ENCODE data around the gene ZGPAT. TPM values are rescaled to one million over a fixed set of nuclear protein-coding genes. Genes with fewer than 3 reads are reported as not detected.
A peak's percentile ranks its signal among the peaks of the same experiment; 100 is the strongest.

The ZGPAT gene
- total and polyA plus RNA-seq, 2 donors, result 16.5 to 66.6 TPM

DNA sequence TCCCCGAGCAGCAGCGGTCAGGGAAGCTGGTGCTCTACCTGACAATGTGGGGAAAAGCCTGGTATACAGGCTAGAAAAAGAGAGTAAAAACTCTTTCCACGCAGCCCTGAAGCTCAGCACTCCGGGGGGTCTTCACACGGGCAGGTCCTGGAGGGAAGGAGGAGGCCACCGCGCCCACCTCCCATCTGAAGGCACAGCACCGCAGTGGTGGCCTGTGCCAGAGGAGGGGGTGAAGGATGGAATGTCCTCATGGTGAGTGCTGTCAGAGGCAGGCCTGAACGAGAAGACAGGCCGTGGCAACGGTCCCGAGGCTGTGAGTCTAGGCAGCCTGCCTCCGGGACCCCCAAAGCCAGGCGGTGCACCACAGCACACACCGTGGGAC lies 37.6 kb downstream of the ZGPAT start:
- Histone ChIP-seq H3K4me3 (ENCODE audit: low read length in 2 of 2) (no peak overlapping the region), H3K4me1 (ENCODE audit: control insufficient read depth in 2 of 2, insufficient read depth in 2 of 2, low read length in 2 of 2) (peaks cover 7 to 27% of the 10 kb centered on the region in 2 donors), H3K9me3 (ENCODE audit: control insufficient read depth in 2 of 2, insufficient read depth in 1 of 2, low read length in 1 of 2) (peaks cover 0 to 4% of the 10 kb centered on the region in 2 donors), H3K27ac (ENCODE audit: low read depth in 1 of 2, low read length in 1 of 2) (peak overlapping the region in 1 of 2 donors; percentile 18), H3K27me3 (ENCODE audit: control insufficient read depth in 2 of 2, insufficient read depth in 1 of 2, low read length in 1 of 2) (peaks cover 0 to 7% of the 10 kb centered on the region in 2 donors), H3K36me3 (ENCODE audit: control insufficient read depth in 2 of 2, insufficient read depth in 2 of 2, low read length in 1 of 2) (peaks cover 28 to 37% of the 10 kb centered on the region in 2 donors)
- 92% methylated on average over 15 of the region's 15 CpGs for WGBS
- DNase-seq (ENCODE audit: low read depth in 6 of 9, low spot score in 9 of 9), result no peak

DNA sequence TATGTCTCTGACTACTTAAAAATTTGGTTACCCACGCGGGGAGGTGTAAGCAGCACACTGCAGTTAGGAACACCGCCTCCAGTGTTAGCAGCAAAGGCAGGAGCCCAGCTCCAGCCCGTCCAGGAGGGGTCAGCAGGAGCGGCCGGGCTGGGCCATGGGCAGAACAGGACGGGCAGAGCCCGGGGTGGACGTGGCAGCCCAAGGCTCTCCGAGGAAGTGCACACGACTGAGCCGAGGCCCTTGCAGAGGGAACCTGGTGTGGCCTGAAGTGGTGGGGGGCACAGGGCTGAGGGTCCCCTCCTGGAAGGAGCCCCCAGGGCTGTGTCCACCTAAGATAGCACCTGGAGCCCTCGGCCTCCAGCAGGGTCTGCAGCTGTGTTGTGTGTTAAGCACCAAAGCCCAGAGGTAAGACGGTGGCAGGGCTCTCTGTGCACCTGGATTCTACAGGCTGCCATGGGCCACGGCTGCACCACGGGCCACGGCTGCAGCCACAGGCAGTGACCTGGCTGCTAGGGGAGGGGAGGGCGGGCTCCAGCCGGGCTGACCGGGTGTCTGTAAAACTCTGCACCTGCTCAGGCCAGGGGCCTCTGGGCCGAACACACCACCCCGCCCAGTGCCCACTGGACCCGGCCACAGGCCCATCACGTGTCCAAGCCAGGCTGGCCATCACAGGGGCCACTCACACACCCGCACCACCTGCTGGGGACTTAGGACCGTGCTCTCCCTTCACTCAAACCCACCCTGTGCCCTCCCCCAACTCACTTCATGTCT lies 38.3 kb downstream of the ZGPAT start:
- Histone ChIP-seq H3K27ac (ENCODE audit: low read depth in 1 of 2, low read length in 1 of 2) (no peak overlapping the region), H3K9me3 (ENCODE audit: control insufficient read depth in 2 of 2, insufficient read depth in 1 of 2, low read length in 1 of 2) (peaks cover 0 to 4% of the 10 kb centered on the region in 2 donors), H3K4me3 (ENCODE audit: low read length in 2 of 2) (no peak overlapping the region), H3K27me3 (ENCODE audit: control insufficient read depth in 2 of 2, insufficient read depth in 1 of 2, low read length in 1 of 2) (no peaks in the 10 kb centered on the region), H3K36me3 (ENCODE audit: control insufficient read depth in 2 of 2, insufficient read depth in 2 of 2, low read length in 1 of 2) (peaks cover 25 to 30% of the 10 kb centered on the region in 2 donors), H3K4me1 (ENCODE audit: control insufficient read depth in 2 of 2, insufficient read depth in 2 of 2, low read length in 2 of 2) (peaks cover 3 to 27% of the 10 kb centered on the region in 2 donors)
- 96% methylated on average over 26 of the region's 26 CpGs for WGBS
- DNase-seq (ENCODE audit: low read depth in 6 of 9, low spot score in 9 of 9), result no peak

DNA sequence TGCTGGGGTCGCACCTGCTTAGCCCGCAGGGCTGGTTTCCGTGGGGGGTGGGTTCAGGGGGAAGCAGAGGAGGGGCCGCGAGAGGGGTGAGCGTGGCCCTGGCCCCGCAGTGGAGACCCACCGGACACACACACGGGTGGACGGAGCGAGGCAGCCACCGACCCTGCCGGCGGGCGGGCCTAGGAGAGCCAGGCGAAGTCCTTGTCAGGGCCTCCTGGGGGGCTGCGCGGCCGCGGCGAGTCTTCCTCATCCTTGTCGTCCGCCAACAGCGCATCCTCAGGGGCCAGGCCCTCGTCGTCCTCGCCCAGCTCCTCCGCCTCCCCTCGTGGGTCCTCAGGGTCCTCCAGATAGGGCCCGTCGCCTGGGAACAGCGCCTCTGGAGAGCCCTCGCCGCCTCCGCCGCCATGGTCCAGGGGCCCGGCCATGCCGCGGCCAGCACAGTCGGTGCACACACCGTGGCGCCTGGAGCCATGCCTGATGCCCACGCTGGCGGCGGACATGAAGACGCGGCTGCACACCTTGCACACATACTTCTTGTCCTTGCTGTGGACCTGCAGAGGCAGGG lies 39.0 kb downstream of the ZGPAT start:
- 98% methylated on average over 47 of the region's 47 CpGs for WGBS
- H3K4me1 ChIP-seq (ENCODE audit: control insufficient read depth in 2 of 2, insufficient read depth in 2 of 2, low read length in 2 of 2), result peaks cover 5 to 29% of the 10 kb centered on the region in 2 donors
- no peak for DNase-seq (ENCODE audit: low read depth in 6 of 9, low spot score in 9 of 9)
- no peak overlapping the region for H3K27ac ChIP-seq (ENCODE audit: low read depth in 1 of 2, low read length in 1 of 2)
- peaks cover 0 to 4% of the 10 kb centered on the region in 2 donors for H3K9me3 ChIP-seq (ENCODE audit: control insufficient read depth in 2 of 2, insufficient read depth in 1 of 2, low read length in 1 of 2)
- H3K4me3 ChIP-seq (ENCODE audit: low read length in 2 of 2), result no peak overlapping the region
- H3K27me3 ChIP-seq (ENCODE audit: control insufficient read depth in 2 of 2, insufficient read depth in 1 of 2, low read length in 1 of 2), result no peaks in the 10 kb centered on the region
- peaks cover 18 to 23% of the 10 kb centered on the region in 2 donors for H3K36me3 ChIP-seq (ENCODE audit: control insufficient read depth in 2 of 2, insufficient read depth in 2 of 2, low read length in 1 of 2)

DNA sequence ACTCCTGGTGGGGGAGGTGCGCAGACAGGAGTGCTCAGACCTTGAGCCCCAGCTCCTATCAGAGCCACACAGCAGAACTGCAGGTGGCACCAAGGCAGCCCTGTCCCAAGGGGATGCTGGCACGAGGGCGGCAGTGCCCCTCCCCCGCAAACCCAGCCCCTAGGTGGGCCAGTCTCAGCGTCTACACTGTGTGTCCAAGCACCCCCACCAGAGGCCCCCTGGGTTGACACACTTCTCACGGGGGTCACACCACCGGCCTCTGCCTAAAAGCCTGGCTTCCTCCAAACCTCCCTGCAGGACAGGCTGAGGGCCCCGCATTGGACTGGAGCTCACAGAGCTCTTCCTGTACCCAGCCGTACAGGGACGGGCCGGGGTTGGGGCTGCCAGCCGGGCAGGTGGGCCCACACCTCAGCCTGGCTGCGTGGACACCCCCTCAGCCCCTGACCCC lies 39.8 kb downstream of the ZGPAT start:
- Histone ChIP-seq H3K27ac (ENCODE audit: low read depth in 1 of 2, low read length in 1 of 2) (no peak overlapping the region), H3K27me3 (ENCODE audit: control insufficient read depth in 2 of 2, insufficient read depth in 1 of 2, low read length in 1 of 2) (no peaks in the 10 kb centered on the region), H3K4me3 (ENCODE audit: low read length in 2 of 2) (no peak overlapping the region), H3K36me3 (ENCODE audit: control insufficient read depth in 2 of 2, insufficient read depth in 2 of 2, low read length in 1 of 2) (peaks cover 10 to 16% of the 10 kb centered on the region in 2 donors), H3K4me1 (ENCODE audit: control insufficient read depth in 2 of 2, insufficient read depth in 2 of 2, low read length in 2 of 2) (peaks cover 5 to 31% of the 10 kb centered on the region in 2 donors), H3K9me3 (ENCODE audit: control insufficient read depth in 2 of 2, insufficient read depth in 1 of 2, low read length in 1 of 2) (peaks cover 0 to 4% of the 10 kb centered on the region in 2 donors)
- WGBS, result 97% methylated on average over 13 of the region's 13 CpGs
- no peak for DNase-seq (ENCODE audit: low read depth in 6 of 9, low spot score in 9 of 9)

DNA sequence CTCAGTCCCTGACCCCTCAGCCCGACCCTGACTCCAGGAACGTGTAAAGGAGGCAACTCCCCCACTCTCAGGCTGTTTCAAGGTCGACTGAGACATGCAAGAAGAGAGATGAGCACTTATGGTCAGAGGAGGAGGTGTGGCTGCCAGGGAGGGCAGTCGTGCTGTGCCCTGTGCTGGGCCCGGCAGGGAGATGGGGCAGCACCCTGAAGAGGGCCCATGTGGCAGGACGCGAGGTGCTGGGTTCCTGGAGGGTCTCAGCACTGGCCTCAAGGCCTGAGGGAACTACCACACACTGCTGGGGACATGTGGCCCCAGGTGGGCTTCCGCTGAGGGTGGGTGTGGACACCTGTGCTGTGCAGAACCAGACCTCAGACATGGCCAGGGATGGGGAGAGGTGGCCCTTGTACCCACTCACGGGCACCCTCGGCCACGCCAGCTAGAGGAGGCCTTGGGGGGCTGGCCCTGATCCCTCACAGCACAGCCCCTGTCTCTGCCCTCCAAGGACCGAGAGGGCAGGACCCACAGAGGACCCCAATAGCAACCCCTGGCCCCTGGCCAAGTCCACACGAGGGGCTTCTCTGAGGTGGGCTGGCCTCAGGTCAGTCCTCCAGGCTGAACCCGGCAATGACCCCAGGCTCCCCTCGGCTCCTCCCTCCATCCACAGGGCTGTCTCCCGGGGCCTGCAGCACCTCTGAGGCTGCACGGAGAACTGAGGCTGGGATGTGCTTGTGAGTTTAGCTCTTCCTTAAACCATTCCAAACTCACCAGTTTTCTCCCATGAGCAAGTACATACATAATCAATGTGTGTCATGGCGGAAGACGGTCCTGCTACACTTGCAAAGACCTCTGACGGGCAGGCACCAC lies 40.5 kb downstream of the ZGPAT start:
- Histone ChIP-seq H3K4me3 (ENCODE audit: low read length in 2 of 2) (no peak overlapping the region), H3K27ac (ENCODE audit: low read depth in 1 of 2, low read length in 1 of 2) (no peak overlapping the region), H3K27me3 (ENCODE audit: control insufficient read depth in 2 of 2, insufficient read depth in 1 of 2, low read length in 1 of 2) (no peaks in the 10 kb centered on the region), H3K36me3 (ENCODE audit: control insufficient read depth in 2 of 2, insufficient read depth in 2 of 2, low read length in 1 of 2) (peaks cover 4 to 9% of the 10 kb centered on the region in 2 donors), H3K4me1 (ENCODE audit: control insufficient read depth in 2 of 2, insufficient read depth in 2 of 2, low read length in 2 of 2) (peaks cover 5 to 31% of the 10 kb centered on the region in 2 donors), H3K9me3 (ENCODE audit: control insufficient read depth in 2 of 2, insufficient read depth in 1 of 2, low read length in 1 of 2) (peaks cover 0 to 4% of the 10 kb centered on the region in 2 donors)
- WGBS, result 94% methylated on average over 20 of the region's 20 CpGs
- no peak for DNase-seq (ENCODE audit: low read depth in 6 of 9, low spot score in 9 of 9)

DNA sequence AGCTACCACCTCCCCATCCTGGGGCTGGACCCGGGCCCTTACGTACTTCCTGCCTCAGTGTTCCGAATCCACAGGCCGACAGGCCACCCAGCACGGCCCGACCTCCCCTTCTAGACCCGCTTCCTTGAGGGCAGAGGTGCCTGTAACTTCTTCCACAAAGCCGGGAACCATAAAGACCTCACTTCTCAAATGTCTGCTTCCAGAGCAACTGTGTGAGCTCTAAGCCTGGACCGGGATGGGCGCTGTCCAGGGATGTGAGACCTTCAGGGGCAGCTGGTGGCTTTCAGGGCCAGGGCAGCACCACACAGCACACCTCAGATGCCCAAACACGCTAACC lies 41.1 kb downstream of the ZGPAT start:
- no peak overlapping the region for H3K27ac ChIP-seq (ENCODE audit: low read depth in 1 of 2, low read length in 1 of 2)
- H3K36me3 ChIP-seq (ENCODE audit: control insufficient read depth in 2 of 2, insufficient read depth in 2 of 2, low read length in 1 of 2), result peaks cover 0 to 4% of the 10 kb centered on the region in 2 donors
- peaks cover 0 to 4% of the 10 kb centered on the region in 2 donors for H3K9me3 ChIP-seq (ENCODE audit: control insufficient read depth in 2 of 2, insufficient read depth in 1 of 2, low read length in 1 of 2)
- H3K4me1 ChIP-seq (ENCODE audit: control insufficient read depth in 2 of 2, insufficient read depth in 2 of 2, low read length in 2 of 2), result peaks cover 5 to 31% of the 10 kb centered on the region in 2 donors
- no peak for DNase-seq (ENCODE audit: low read depth in 6 of 9, low spot score in 9 of 9)
- H3K27me3 ChIP-seq (ENCODE audit: control insufficient read depth in 2 of 2, insufficient read depth in 1 of 2, low read length in 1 of 2), result no peaks in the 10 kb centered on the region
- WGBS, result 97% methylated on average over 11 of the region's 11 CpGs
- H3K4me3 ChIP-seq (ENCODE audit: low read length in 2 of 2), result no peak overlapping the region

DNA sequence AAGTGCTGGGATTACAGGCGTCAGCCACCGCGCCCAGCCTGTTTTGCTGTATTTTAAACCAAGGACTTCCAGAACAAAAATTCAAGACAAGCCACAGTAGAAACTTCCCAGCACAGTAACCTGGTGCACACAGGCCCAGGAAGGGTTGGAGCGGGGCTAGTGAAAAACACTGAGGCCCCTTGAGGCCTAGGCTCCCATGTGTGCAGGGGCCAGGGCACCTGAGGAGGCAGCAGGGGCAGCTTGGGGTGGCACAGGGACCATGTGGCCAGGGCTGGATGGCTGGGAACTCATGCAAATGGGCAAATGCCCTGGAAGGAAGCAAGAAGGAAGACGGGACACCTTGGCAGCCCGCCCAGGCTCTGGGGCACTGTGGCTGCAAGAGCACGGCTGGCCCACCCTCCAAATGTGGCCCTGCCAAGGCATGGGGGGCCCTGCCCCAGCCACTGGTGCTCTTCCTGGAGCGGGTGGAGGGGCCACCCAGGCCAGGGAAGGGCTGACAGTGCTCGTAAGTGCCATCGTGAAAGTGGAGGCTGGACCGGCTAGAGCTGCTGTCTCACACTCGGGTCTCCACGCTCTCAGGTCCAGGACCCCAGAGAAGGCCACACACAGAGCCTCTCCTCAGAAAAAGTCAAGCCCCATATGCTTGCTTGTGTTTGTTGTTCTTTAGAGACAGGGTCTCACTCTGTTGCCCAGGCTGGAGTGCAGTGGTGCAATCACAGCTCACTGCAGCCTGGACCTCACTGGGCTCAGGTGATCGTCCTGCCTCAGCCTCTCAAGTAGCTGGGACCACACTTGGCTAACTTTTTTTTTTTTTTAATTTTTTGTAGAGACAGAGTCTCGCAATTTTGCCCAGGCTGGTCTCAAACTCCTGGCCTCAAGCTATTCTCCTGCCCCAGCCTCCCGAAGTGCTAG lies 42.0 kb downstream of the ZGPAT start:
- Histone ChIP-seq H3K4me3 (ENCODE audit: low read length in 2 of 2) (no peak overlapping the region), H3K27ac (ENCODE audit: low read depth in 1 of 2, low read length in 1 of 2) (no peak overlapping the region), H3K9me3 (ENCODE audit: control insufficient read depth in 2 of 2, insufficient read depth in 1 of 2, low read length in 1 of 2) (peaks cover 0 to 4% of the 10 kb centered on the region in 2 donors), H3K36me3 (ENCODE audit: control insufficient read depth in 2 of 2, insufficient read depth in 2 of 2, low read length in 1 of 2) (peaks cover 0 to 4% of the 10 kb centered on the region in 2 donors), H3K4me1 (ENCODE audit: control insufficient read depth in 2 of 2, insufficient read depth in 2 of 2, low read length in 2 of 2) (peaks cover 5 to 31% of the 10 kb centered on the region in 2 donors), H3K27me3 (ENCODE audit: control insufficient read depth in 2 of 2, insufficient read depth in 1 of 2, low read length in 1 of 2) (no peaks in the 10 kb centered on the region)
- 96% methylated on average over 16 of the region's 16 CpGs for WGBS
- no peak for DNase-seq (ENCODE audit: low read depth in 6 of 9, low spot score in 9 of 9)

DNA sequence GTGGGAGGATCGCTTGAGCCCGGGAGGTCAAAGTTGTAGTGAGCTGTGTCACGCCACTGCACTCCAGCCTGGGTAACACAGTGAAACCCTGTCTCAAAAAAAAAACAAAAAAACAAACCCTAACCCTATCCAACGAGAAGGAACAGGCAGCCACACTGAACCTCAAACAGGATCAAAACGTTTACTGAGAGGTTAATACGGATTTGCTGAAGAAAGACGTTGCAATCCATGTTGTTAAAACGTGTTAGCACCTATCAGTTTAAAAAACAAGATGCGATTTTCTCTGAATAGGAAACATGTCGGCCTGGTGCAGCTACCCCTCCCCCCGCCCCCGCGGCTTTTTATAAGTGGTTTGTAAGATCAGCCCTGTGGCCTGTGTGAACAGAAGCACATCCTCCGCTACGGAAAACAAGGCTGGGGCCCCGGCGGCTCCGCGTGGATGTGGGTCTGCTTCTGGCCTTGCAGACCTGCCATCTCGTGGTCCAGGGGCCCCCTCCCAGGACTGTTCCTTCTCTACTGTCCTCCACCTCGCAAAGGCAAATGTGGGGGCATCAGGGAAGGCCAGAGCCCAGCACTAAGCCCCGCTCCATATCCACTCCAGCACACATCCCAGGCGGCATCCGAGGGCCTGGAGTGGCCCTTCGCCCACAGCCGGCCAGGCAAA lies 43.1 kb downstream of the ZGPAT start:
- no peak overlapping the region for H3K4me3 ChIP-seq (ENCODE audit: low read length in 2 of 2)
- peaks cover 0 to 4% of the 10 kb centered on the region in 2 donors for H3K36me3 ChIP-seq (ENCODE audit: control insufficient read depth in 2 of 2, insufficient read depth in 2 of 2, low read length in 1 of 2)
- no peaks in the 10 kb centered on the region for H3K27me3 ChIP-seq (ENCODE audit: control insufficient read depth in 2 of 2, insufficient read depth in 1 of 2, low read length in 1 of 2)
- H3K27ac ChIP-seq (ENCODE audit: low read depth in 1 of 2, low read length in 1 of 2), result peak overlapping the region; percentile 59 to 83
- peak in 6 of 9 donors; percentile 52 to 90 (median 69) for DNase-seq (ENCODE audit: low read depth in 6 of 9, low spot score in 9 of 9)
- H3K4me1 ChIP-seq (ENCODE audit: control insufficient read depth in 2 of 2, insufficient read depth in 2 of 2, low read length in 2 of 2), result peaks cover 5 to 29% of the 10 kb centered on the region in 2 donors
- peaks cover 0 to 4% of the 10 kb centered on the region in 2 donors for H3K9me3 ChIP-seq (ENCODE audit: control insufficient read depth in 2 of 2, insufficient read depth in 1 of 2, low read length in 1 of 2)
- 63% methylated on average over 26 of the region's 26 CpGs for WGBS

Measured in thymus (tissue), 11 donors.